AG04450 (cell line): ENCODE data around the gene TRABD2A. TPM values are rescaled to one million over a fixed set of nuclear protein-coding genes. Genes with fewer than 3 reads are reported as not detected.

Experiments
- CTCF ChIA-PET: fragments of 300-600, 350-600 bp; formaldehyde crosslinking; extraction: SDS; loops from one replicate; lab custom pipeline; 2022; ENCODE audit warnings: antibody characterized with exemption, inconsistent platforms; lab: Charles Lee
- POLR2A ChIA-PET: fragments of 350-600 bp; formaldehyde crosslinking; extraction: SDS; loops from one replicate; lab custom pipeline; 2021; ENCODE audit warnings: antibody characterized with exemption, inconsistent platforms; lab: Yijun Ruan, JAX
- DNase-seq: peaks from one replicate; pipeline ENCODE4 v3.0.0-alpha.2; 2011; ENCODE audit warnings: low read depth, low spot score
- H3K27ac ChIP-seq: one replicate; pipeline ENCODE4 v1.5.1; 2012; ENCODE audit warnings: low read depth, low read length, control low read depth
- H3K27me3 ChIP-seq: one replicate; pipeline ENCODE4 v1.6.0; 2012; ENCODE audit warnings: low read length; ENCODE audit not compliant: control insufficient read depth, insufficient read depth
- H3K4me3 ChIP-seq: 2 replicates; pipeline ENCODE4 v1.5.1; 2011; ENCODE audit warnings: mild to moderate bottlenecking, low read depth, low read length, control low read depth
- H3K9me3 ChIP-seq: 2 replicates; pipeline ENCODE4 v1.5.1; 2012; ENCODE audit warnings: low read length; ENCODE audit not compliant: control insufficient read depth, insufficient read depth
- CTCF ChIP-seq: IDR thresholded peaks from 2 replicates; pipeline ENCODE4 v1.5.1; 2011; ENCODE audit warnings: low read depth, low read length, control low read depth, inconsistent platforms
- polyA plus RNA-seq: library from polyadenylated mRNA; depleted of rRNA; stranded (reverse); fragments of >200 nt; gene quantifications from 2 replicates; pipeline ENCODE4 v1.2.3, GENCODE V29; 2011

TRABD2A gene
- polyA plus RNA-seq, 1 experiment = 30.2 TPM

DNA sequence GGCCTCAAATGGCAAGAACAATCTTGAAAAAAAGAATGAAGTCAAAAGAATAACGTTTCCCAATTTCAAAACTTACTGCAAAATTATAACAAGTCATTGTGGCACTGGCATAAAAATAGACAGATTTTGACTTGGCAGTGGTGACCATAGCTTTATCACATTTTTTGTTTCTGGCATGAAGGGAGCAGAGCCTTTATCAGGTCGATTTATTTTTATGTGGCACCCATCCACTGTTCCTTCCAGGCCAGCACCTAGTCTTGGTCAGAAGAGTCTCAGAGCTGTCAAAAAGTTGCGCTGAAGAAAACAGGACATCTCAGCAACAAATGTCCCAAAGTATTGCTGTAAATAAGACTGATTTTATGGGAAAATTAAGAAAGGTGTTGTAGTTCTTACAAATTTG lies 92.4 kb downstream of the TRABD2A start:
- TF ChIP-seq CTCF = no peak
- Histone ChIP-seq H3K27ac (no peak overlapping the region), H3K4me3 (no peak overlapping the region), H3K9me3 (no peaks in the 10 kb centered on the region), H3K27me3 (no peaks in the 10 kb centered on the region)
- POLR2A ChIA-PET = no interaction called here
- CTCF ChIA-PET = no interaction called here
- no peak for DNase-seq

DNA sequence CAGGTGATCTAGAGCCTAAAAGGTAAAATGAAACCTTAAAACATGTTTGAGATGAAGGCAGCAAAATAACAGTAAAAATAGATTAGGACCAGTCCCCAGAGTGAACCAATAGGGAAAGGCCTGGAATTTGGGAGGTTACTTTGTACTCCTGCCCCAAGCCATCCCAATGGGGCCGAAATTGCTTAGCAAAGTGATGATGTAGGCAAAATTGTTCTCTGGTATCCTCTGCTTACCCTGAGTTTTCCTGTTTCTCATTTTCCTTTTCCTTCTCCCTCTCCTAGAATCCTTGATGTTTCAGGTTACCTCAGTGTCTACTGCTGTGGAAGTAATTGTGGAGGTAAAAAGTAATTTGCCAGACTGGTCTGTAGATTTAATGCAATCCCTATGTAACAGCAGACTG lies 92.9 kb downstream of the TRABD2A start:
- TF ChIP-seq CTCF = no peak
- ChIA-PET CTCF (no interaction called here), POLR2A (no interaction called here)

DNA sequence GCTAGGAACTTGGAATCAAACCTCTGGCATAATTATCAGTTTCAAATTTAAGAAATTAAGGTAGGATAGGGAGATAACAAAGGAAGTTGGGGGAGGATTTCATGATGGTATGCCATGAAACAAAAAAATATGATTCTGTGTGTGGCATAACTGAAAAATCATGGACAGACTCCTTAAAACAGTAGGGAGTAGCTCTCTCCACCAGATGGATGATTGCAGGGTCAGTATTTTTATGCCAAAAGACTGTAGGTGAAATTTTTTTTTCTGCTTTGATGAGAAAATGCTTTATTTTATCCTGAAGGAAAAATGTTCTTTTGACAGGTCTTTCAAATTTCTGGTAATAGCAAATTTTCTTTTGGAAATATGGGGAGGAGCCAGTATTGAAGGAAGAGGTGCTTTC lies 94.3 kb downstream of the TRABD2A start:
- DNase-seq = no peak
- H3K9me3 ChIP-seq = no peaks in the 10 kb centered on the region
- H3K4me3 ChIP-seq = no peak overlapping the region
- TF ChIP-seq CTCF = no peak
- CTCF ChIA-PET = no interaction called here
- no peak overlapping the region for H3K27ac ChIP-seq
- H3K27me3 ChIP-seq = no peaks in the 10 kb centered on the region
- POLR2A ChIA-PET = interaction anchor here (0.6 kb wide), 1 partner anchor 135 kb away, joined by 7 read pairs; no protein-coding TSS in a partner anchor

More for the DNA sequence above, 92.9 kb downstream of the TRABD2A start:
- Histone ChIP-seq H3K27ac (no peak overlapping the region), H3K9me3 (no peaks in the 10 kb centered on the region), H3K27me3 (no peaks in the 10 kb centered on the region), H3K4me3 (no peak overlapping the region)
- DNase-seq = no peak

DNA sequence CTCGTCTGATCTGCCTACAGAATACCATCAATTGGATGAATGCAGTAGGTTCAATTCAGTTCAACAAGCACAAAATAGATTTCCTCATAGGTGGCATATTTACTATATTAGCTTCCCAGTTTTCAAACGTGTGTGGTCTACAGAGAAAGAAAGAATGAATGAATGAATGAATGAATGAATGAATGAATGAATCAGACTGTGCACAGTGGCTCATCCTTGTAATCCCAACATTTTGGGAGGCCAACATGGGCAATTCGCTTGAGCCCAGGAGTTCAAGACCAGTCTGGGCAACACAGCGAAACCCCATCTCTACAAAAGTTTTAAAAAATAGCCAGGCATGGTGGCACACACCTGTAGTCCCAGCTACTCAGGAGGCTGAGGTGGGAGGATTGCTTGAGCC lies 94.9 kb downstream of the TRABD2A start:
- ChIA-PET POLR2A (interaction anchor here (0.6 kb wide), 1 partner anchor 135 kb away, joined by 7 read pairs; no protein-coding TSS in a partner anchor), CTCF (no interaction called here)
- H3K27me3 ChIP-seq = no peaks in the 10 kb centered on the region
- H3K4me3 ChIP-seq = no peak overlapping the region
- DNase-seq = no peak
- no peak overlapping the region for H3K27ac ChIP-seq
- TF ChIP-seq CTCF = no peak
- no peaks in the 10 kb centered on the region for H3K9me3 ChIP-seq

DNA sequence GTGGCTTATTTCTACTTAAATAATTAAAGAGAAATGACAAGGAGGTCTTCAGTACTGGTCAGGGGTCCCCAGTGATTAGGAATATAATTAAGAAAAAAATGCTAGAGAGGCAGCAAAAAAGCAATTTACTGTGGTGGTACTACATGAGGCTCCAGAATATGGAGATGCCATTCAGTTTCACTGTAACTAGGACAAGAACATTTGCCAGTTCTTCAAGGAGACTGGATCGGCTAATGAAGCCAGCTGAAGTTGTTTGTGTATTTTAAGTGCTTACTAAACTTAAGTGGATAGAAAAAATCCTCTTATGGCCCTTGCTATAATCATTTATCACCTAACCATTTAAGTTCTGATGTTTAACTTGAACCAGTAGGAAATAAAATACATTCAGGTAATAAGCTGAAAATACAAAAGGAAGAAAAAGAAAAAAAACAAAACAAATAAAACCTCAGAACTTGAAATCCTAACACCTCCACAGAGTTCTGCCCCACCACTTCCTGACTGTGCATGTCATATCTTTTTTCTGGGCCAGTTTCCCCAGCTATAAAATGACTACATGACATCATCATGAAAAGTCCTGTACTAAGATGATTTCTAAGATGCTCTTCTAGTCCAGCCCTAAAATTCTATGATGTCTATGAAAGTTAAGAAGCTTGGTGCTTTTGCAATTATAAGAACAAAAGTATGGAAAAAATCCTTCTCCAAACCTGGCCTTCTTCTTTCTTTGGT lies 98.0 kb downstream of the TRABD2A start:
- Histone ChIP-seq H3K27ac (no peak overlapping the region), H3K27me3 (no peaks in the 10 kb centered on the region), H3K9me3 (no peaks in the 10 kb centered on the region), H3K4me3 (no peak overlapping the region)
- POLR2A ChIA-PET = no interaction called here
- no peak for DNase-seq
- CTCF ChIA-PET = interaction anchor here (0.7 kb wide), 1 partner anchor 300 kb away, joined by 4 read pairs; no protein-coding TSS in a partner anchor
- no peak for TF ChIP-seq CTCF
